Activated CD8-positive, alpha-beta memory T cell treated with anti-CD3 and anti-CD28 coated beads, Interleukin-2, amount 50 U/mL, for 24 hours (primary cell): ENCODE measurements around the gene CLK1.

Experiments used
- DNase-seq: peaks from one replicate; pipeline ENCODE4 v3.0.0-alpha.2; 2020; ENCODE audit errors: extremely low read depth

Gene CLK1

DNA sequence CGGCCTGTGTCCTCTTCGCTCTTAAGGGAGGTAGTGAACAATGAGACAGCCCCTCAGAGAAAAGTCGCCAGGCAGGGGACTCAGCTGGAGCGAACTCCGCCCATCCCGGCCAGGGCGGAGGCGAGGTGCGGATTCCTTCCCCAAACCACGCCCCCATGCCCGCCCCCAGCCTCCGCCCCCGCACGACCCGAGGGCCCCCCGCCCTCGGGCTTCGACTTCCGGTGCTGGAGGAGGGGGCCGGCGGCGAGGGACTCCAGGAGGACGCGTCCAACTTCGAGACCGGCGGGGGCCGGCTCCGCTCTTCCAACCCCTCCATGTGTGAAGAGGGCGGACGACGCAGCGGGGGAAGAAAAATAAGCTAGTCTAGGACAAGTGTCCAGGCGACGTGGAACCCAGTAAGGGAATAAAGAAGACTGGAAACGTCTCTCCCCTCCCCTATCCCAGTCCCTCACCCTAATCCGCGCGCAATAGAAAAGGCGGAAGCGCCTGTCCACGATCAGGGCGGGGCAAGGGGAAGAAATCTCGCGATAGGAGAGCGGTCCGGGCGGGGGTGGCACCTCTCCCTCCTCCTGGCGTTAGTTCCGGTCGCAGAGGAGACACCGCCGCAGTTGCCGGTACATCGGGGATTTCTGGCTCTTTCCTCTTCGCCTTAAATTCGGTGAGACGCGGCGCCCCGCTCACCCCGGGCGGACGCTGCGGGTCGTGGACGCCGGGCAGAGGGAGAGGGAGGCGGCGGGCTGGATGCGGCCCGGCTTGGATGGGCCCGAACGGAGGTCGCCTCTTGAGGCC, 52.9 kb downstream of the CLK1 start, which contains the start of gene BZW1:
TSS of gene BZW1 (plus strand) at position 578 of the 789 bp plus-strand sequence. CDS start 1,308 bp downstream, outside the sequence.
- peak; percentile 92 for DNase-seq

DNA sequence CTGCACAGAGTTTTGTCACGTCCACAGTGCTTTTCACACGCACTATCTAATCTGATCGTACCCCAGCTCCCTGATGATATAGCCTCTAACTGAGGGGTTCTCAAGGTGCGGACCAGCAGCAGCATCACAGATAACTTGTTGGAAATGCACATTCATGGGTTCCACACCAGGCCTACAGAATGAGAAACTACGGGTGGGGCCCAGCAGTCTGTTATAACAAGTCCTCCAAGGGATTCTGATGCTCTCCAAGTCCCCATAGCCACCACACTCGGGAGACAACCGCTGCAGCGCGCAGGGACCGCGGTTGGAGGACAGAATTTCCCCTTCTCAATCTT, 53.5 kb downstream of the CLK1 start:
- no peak for DNase-seq

DNA sequence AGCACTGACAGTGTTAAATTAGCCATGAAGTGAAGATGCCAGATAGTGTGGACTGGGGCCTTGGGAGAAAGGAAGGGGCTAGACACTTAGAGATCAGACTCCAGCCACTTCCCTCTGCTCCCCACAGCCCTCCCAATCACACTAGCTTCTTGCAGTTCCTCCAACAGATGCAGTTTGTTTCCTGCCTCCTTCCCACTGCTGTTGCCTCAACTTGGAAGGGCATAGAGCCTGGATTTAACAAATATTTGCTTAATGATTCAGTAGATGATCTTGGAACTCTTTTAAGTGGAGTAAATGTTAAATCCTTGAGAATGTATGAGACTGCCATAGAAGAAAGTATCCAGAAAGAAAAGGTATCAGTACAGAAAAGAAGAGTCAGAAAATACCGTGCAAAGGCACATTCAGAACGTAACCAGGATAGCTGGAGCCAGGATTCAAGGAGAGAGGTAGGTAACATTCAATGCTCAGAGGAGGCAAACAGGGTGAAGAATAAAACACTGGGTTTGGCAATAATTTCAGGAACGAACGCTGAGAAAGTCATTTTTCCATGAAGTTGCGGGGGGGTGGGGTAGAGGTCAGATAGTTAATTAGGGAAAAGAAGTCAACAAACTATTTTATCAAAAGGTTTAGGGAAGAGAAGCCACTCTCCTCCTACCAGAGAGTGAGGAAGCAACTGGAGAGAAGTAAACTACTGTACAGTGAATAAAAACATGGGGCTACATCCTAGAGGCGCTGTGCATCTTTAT, 54.0 kb downstream of the CLK1 start:
- no peak for DNase-seq

DNA sequence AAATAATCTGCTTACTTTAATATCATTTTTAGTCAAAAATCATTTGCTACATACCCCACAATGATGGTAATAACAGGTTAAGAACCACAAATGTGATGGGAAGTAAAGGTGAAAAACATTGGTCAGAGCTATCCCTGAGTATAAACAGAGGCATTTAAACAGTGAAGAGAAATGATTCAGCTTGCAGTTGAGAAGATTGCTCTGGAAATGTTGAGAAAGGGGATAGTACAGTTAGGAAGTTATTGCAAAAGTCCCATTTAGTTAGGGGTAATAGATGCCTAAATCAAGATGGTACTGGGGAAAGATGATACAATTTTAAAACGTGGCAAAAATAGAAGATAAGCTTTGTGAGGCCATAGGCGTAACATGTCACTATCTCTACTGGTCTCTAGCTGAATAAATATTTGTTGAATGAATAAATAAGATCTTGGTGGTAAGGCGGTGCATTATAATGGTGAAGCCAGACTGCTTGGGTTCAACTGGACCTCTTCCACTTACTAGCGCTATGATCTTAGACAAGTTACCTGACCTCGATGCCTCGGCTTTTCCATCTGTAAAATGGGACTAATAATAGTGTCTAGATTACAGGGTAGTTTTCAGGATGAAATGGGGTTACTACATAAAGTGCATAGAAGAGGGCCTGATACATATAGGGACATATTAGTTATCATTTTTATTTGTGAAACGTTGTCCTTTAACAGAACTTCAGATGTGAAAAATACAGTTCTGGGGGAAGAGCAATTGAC, 54.8 kb downstream of the CLK1 start:
- no peak for DNase-seq
